Osteocyte (in vitro differentiated cells): ENCODE data around the gene CASP6. TPM values are rescaled to one million over a fixed set of nuclear protein-coding genes. Genes with fewer than 3 reads are reported as not detected.
"Not testable (repeated sequence)": the region's sequence is repeated elsewhere in the genome, so short reads cannot be mapped to it uniquely, and the experiment has no call there.

Source experiments
- DNase-seq: peaks from one replicate; pipeline ENCODE4 v3.0.0; 2021; ENCODE audit warnings: mixed read lengths; ENCODE audit not compliant: unreplicated experiment; ENCODE audit errors: extremely low spot score
- H3K27ac Mint-ChIP-seq: one replicate; pipeline ENCODE4 v1.8.0; 2021; ENCODE audit warnings: mild to moderate bottlenecking, mixed read lengths; ENCODE audit not compliant: unreplicated experiment
- H3K27me3 Mint-ChIP-seq: one replicate; pipeline ENCODE4 v1.8.0; 2021; ENCODE audit warnings: mixed read lengths; ENCODE audit not compliant: unreplicated experiment
- H3K36me3 Mint-ChIP-seq: one replicate; pipeline ENCODE4 v1.8.0; 2021; ENCODE audit warnings: mixed read lengths; ENCODE audit not compliant: unreplicated experiment
- H3K4me1 Mint-ChIP-seq: one replicate; pipeline ENCODE4 v1.8.0; 2021; ENCODE audit warnings: mixed read lengths; ENCODE audit not compliant: unreplicated experiment
- H3K4me3 Mint-ChIP-seq: one replicate; pipeline ENCODE4 v1.8.0; 2021; ENCODE audit warnings: mild to moderate bottlenecking, moderate library complexity, mixed read lengths; ENCODE audit not compliant: unreplicated experiment
- H3K9me3 Mint-ChIP-seq: one replicate; pipeline ENCODE4 v1.8.0; 2021; ENCODE audit warnings: mixed read lengths; ENCODE audit not compliant: unreplicated experiment
- total RNA-seq: library from RNA; stranded (reverse); gene quantifications from 2 replicates; pipeline ENCODE4 v1.2.1, GENCODE V29; 2021
- TF ChIP-seq, protein P1 (sequence below): fragments of 200-600 bp; sonication (generic); IDR thresholded peaks from 2 replicates; pipeline ENCODE4 v1.5.0; 2021; ENCODE audit warnings: antibody characterized with exemption, mild to moderate bottlenecking, moderate library complexity

Gene CASP6
- total RNA-seq, 1 donor from 2014 or later, result 19.8 TPM

DNA sequence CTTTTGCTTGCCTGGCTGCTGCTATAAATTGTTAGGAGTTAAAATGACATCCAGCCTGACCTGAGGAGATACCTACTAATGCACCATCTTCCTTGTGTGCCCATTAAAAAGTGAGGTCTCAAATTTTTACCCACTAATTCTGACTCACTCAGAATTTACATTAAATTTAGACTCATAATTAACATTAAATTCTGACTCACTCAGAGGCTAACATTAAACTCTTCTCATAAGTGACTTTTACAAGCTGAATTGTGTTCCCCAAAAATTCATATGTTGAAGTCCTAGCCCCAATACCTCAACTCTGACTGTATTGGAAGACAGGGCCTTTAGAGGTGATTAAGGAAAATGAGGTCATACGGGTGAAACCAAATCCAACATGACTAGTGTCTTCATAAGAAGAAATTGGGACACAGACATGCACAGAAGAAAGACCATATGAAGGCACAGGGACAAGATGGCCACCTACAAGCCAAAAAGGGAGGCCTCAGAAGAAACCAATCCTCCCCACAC is 11.8 kb downstream of the CASP6 start:
- no peaks in the 10 kb centered on the region for H3K9me3 Mint-ChIP-seq
- H3K36me3 Mint-ChIP-seq, result peaks cover 49% of the 10 kb centered on the region
- no peak overlapping the region for H3K27ac Mint-ChIP-seq
- H3K4me1 Mint-ChIP-seq, result no peaks in the 10 kb centered on the region
- H3K4me3 Mint-ChIP-seq, result no peak overlapping the region
- H3K27me3 Mint-ChIP-seq, result no peaks in the 10 kb centered on the region
- TF ChIP-seq, protein P1, sequence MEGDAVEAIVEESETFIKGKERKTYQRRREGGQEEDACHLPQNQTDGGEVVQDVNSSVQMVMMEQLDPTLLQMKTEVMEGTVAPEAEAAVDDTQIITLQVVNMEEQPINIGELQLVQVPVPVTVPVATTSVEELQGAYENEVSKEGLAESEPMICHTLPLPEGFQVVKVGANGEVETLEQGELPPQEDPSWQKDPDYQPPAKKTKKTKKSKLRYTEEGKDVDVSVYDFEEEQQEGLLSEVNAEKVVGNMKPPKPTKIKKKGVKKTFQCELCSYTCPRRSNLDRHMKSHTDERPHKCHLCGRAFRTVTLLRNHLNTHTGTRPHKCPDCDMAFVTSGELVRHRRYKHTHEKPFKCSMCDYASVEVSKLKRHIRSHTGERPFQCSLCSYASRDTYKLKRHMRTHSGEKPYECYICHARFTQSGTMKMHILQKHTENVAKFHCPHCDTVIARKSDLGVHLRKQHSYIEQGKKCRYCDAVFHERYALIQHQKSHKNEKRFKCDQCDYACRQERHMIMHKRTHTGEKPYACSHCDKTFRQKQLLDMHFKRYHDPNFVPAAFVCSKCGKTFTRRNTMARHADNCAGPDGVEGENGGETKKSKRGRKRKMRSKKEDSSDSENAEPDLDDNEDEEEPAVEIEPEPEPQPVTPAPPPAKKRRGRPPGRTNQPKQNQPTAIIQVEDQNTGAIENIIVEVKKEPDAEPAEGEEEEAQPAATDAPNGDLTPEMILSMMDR, result no peak
- no peak for DNase-seq

DNA sequence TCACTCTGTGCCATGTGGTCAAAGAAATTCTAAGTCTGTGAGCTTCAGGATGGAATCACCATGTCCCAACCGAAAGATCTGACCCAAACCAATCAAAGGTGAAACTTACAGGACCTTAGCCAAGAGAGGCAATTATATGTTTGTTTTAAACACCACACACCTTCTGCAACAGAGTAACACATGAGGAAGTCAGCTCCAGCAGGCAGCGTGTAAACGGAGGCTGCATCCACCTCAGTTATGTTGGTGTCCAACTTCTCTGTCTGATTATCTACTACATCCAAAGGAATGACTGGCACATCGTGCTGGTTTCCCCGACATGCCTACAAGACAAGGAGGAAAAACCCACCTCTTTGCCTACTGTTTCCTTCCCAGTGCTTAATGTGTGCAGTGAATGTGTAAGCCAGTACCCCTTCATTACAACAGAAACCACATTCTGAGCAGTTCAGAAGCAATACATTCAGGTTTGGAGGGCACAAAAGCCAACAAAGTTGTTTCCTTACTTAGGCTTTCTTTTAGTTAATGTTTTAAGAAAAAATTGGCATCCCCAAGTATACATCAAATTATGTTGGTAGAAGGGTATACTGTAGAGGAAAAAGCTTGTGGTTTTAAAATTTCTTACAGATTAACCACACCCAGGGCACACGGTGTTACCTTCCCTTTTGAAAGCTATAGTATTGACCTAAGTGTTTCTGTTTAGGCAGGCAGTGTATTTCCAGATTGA is 12.4 kb downstream of the CASP6 start:
- no peak overlapping the region for H3K27ac Mint-ChIP-seq
- H3K4me1 Mint-ChIP-seq, result no peaks in the 10 kb centered on the region
- no peak for DNase-seq
- no peak overlapping the region for H3K4me3 Mint-ChIP-seq
- H3K27me3 Mint-ChIP-seq, result no peaks in the 10 kb centered on the region
- TF ChIP-seq, protein P1, result no peak
- peaks cover 49% of the 10 kb centered on the region for H3K36me3 Mint-ChIP-seq
- no peaks in the 10 kb centered on the region for H3K9me3 Mint-ChIP-seq

DNA sequence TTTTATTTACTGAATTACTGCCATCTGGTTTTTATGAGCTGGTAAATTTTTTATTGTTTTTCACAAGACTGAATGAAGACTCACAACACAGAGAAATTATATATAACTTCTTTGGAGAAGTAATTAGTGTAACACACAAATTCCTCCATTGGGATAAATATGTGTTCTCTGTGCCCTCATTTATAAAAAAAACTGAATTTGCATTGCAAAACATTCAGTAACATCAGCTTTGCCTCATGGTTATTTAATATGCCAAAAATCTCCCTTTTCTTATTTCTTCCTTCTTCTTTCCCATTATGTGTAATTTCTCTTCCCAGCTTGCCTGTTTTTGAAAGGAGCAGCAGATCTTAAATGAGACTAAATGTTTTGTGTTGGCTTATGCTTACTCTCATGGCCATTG is 18.5 kb downstream of the CASP6 start:
- peaks cover 35% of the 10 kb centered on the region for H3K36me3 Mint-ChIP-seq
- H3K27ac Mint-ChIP-seq, result no peak overlapping the region
- no peaks in the 10 kb centered on the region for H3K9me3 Mint-ChIP-seq
- TF ChIP-seq, protein P1, result no peak
- H3K4me3 Mint-ChIP-seq, result no peak overlapping the region
- no peaks in the 10 kb centered on the region for H3K4me1 Mint-ChIP-seq
- no peaks in the 10 kb centered on the region for H3K27me3 Mint-ChIP-seq
- no peak for DNase-seq

DNA sequence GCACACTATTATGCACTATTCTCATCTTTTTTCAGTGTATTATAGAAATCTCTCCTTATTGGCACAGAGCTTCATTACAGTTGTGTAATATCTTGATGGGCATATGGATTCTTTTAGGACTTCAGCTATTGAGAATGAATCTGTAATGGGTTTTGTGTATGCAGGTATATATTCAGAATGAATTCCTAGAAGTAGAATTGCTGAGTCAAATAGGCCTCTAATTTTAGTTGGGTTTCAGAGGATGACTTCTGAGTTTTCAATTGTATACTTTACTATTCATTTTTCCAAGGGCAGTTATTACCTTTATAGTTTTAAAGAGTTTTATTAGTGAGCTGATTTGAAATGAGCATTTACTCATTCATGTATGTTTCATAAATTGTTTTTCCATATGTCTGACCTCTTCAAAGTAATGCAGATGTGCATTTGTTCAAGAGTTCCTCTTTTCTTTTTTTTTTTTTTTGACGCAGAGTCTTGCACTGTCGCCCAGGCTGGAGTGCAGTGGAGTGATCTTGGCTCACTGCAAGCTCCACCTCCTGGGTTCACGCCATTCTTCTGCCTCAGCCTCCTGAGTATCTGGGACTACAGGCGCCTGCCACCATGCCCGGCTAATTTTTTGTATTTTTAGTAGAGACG is 19.5 kb downstream of the CASP6 start:
- no peaks in the 10 kb centered on the region for H3K27me3 Mint-ChIP-seq
- no peak for DNase-seq

DNA sequence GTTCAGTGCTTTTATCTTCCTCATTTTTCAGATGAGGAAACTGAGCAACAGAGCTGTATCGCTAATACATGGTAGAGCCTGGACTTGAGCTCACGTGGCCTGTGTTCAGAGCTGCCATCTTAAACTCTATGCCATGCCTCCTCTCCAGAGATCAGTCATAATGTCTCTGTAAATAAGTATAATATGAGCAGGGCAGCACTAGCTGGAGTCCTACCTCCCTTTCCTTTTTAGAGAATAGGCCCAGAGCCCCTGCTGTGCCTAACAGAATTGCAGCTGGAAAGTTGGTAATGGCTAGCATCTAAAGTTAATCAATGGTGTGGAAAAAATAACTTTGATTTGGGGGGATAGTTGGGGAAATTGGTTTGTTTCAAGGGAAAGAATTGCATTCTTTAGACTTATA is 20.4 kb downstream of the CASP6 start:
- Mint-ChIP-seq H3K27ac (no peak overlapping the region), H3K4me1 (no peaks in the 10 kb centered on the region), H3K27me3 (no peaks in the 10 kb centered on the region), H3K4me3 (no peak overlapping the region), H3K9me3 (no peaks in the 10 kb centered on the region), H3K36me3 (peaks cover 30% of the 10 kb centered on the region)
- TF ChIP-seq, protein P1, result no peak
- DNase-seq, result no peak

More for the DNA sequence above, 19.5 kb downstream of the CASP6 start:
- TF ChIP-seq, protein P1, result no peak
- Mint-ChIP-seq H3K36me3 (peaks cover 30% of the 10 kb centered on the region), H3K4me1 (no peaks in the 10 kb centered on the region), H3K4me3 (no peak overlapping the region), H3K27ac (no peak overlapping the region), H3K9me3 (no peaks in the 10 kb centered on the region)

DNA sequence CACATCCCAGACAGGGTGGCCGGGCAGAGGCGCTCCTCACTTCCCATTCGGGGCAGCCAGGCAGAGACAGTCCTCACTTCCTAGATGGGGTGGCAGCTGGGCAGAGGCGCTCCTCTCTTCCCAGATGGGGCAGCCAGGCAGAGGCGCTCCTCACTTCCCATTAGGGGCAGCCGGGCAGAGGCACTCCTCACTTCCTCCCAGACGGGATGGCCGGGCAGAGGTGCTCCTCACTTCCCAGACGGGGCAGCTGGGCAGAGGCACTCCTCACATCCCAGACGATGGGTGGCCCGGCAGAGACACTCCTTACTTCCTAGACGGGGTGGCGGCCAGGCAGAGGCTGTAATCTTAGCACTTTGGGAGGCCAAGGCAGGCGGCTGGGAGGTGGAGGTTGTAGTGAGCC is 24.3 kb downstream of the CASP6 start:
- not testable (repeated sequence) for H3K27ac Mint-ChIP-seq, H3K27me3 Mint-ChIP-seq, H3K4me1 Mint-ChIP-seq, DNase-seq, H3K4me3 Mint-ChIP-seq, H3K9me3 Mint-ChIP-seq
- H3K36me3 Mint-ChIP-seq, result peaks cover 14% of the 10 kb centered on the region

DNA sequence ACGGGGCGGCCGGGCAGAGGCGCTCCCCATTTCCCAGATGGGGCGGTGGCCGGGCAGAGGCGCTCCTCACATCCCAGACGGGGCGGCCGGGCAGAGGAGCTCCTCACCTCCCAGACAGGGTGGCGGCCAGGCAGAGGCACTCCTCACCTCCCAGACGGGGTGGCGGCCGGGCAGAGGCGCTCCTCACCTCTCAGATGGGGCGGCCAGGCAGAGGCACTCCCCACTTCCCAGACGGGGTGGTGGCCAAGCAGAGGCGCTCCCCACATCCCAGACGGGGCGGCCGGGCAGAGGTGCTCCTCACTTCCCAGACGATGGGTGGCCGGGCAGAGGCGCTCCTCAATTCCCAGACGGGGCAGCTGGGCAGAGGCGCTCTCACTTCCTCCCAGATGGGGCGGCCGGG is 24.8 kb downstream of the CASP6 start:
- H3K4me1 Mint-ChIP-seq, H3K27ac Mint-ChIP-seq, H3K4me3 Mint-ChIP-seq, H3K27me3 Mint-ChIP-seq, H3K9me3 Mint-ChIP-seq, DNase-seq: not testable (repeated sequence)
- H3K36me3 Mint-ChIP-seq, result peaks cover 12% of the 10 kb centered on the region
